HepG2 (cell line): ENCODE measurements around the gene HOXA1. TPM values are rescaled to one million over a fixed set of nuclear protein-coding genes. Genes with fewer than 3 reads are reported as not detected.

Experiments used
- ATAC-seq: fragments of 200-7000 bp; cut with Tn5 transposase; 3 replicates; pipeline ENCODE4 v1.9.1; 2020; ENCODE audit warnings: mild to moderate bottlenecking, moderate library complexity
- BruUV-seq: library from RNA; stranded (reverse); fragments of 400-500 nt; replicated peaks from 2 replicates; lab custom pipeline; 2021; lab: Mats Ljungman, UMichigan
- CTCF ChIA-PET: fragments of 300-600 bp; formaldehyde crosslinking; extraction: SDS; loops from one replicate; lab custom pipeline; 2021; ENCODE audit warnings: low total read pairs, inconsistent platforms, low intra/inter-chr PET ratio; lab: Yijun Ruan, JAX
- POLR2A ChIA-PET: fragments of 350-600 bp; sonication (Branson Sonifier 250); formaldehyde crosslinking; loops from one replicate; lab custom pipeline; 2020; ENCODE audit warnings: antibody characterized with exemption, inconsistent platforms; lab: Yijun Ruan, JAX
- DNase-seq: peaks from one replicate; pipeline ENCODE4 v3.0.0-alpha.2; 2015; ENCODE audit warnings: low spot score
- FAIRE-seq: peaks from 3 replicates; lab custom pipeline; 2011; peaks lifted over from hg19 to GRCh38; lab: Jason Lieb, UNC
- H2AFZ ChIP-seq: one replicate; pipeline ENCODE4 v1.6.1; 2011; ENCODE audit warnings: low read length, inconsistent platforms
- H3K27ac ChIP-seq: fragments of 300-600 bp; 3 replicates; pipeline ENCODE4 v1.8.0; 2011; ENCODE audit warnings: mixed run types, mild to moderate bottlenecking, mixed read lengths, low read length, inconsistent platforms; ENCODE audit not compliant: insufficient read depth; ENCODE audit errors: extremely low read length
- H3K27me3 ChIP-seq, 2 experiments: fragments of 200-600 bp in 1 of 2; 2 replicates in 1 of 2; 3 replicates in 1 of 2; pipeline versions ENCODE4 v1.6.0 to v1.8.0; 2011; ENCODE audit warnings: low read length in 2 of 2, mild to moderate bottlenecking in 2 of 2, moderate library complexity in 2 of 2, inconsistent platforms in 1 of 2; ENCODE audit not compliant: insufficient read depth in 2 of 2, control insufficient read depth in 1 of 2
- H3K36me3 ChIP-seq, 2 experiments: fragments of 200-600 bp in 1 of 2; replicated peaks in 1 of 2; 2 replicates in 1 of 2; 3 replicates in 1 of 2; pipeline versions ENCODE4 v1.5.1 to v1.8.0; 2011; ENCODE audit warnings: low read length in 2 of 2, inconsistent platforms in 1 of 2; ENCODE audit not compliant: insufficient read depth in 2 of 2, control insufficient read depth in 1 of 2
- H3K4me1 ChIP-seq: 2 replicates; pipeline ENCODE4 v1.5.1; 2012; ENCODE audit warnings: low read length, inconsistent platforms; ENCODE audit not compliant: insufficient read depth
- H3K4me2 ChIP-seq: 2 replicates; pipeline ENCODE4 v1.6.0; 2011; ENCODE audit warnings: low read depth, low read length, inconsistent platforms
- H3K4me3 ChIP-seq, 3 experiments: fragments of 200-600 bp in 1 of 3; sonication (generic), shearing (Covaris generic) in 1 of 3; replicated peaks in 1 of 3; 2 replicates each; pipeline ENCODE4 v1.5.1; 2011 to 2016; ENCODE audit warnings: low read length in 3 of 3, inconsistent platforms in 2 of 3, low read depth in 2 of 3, mild to moderate bottlenecking in 2 of 3, control low read depth in 1 of 3, mixed read lengths in 1 of 3; ENCODE audit not compliant: insufficient read depth in 1 of 3
- H3K79me2 ChIP-seq: one replicate; pipeline ENCODE4 v1.6.1; 2011; ENCODE audit warnings: low read length, inconsistent platforms; ENCODE audit not compliant: insufficient read depth
- H3K9ac ChIP-seq: 2 replicates; pipeline ENCODE4 v1.6.0; 2011; ENCODE audit warnings: mild to moderate bottlenecking, low read depth, low read length, inconsistent platforms; ENCODE audit not compliant: insufficient read depth
- H3K9me3 ChIP-seq: 2 replicates; pipeline ENCODE4 v1.5.1; 2012; ENCODE audit warnings: mild to moderate bottlenecking, low read length
- H4K20me1 ChIP-seq: 2 replicates; pipeline ENCODE4 v1.6.0; 2011; ENCODE audit warnings: inconsistent platforms, mild to moderate bottlenecking, low read length, moderate library complexity; ENCODE audit not compliant: insufficient read depth
- CCAR2 ChIP-seq: fragments of 200-400 bp; formaldehyde crosslinking; optimal IDR thresholded peaks from 2 replicates; pipeline ENCODE3; 2018; ENCODE audit warnings: low read depth, mild to moderate bottlenecking, low read length, moderate library complexity
- MIXL1 ChIP-seq: IDR thresholded peaks from 2 replicates; pipeline ENCODE4 v1.6.1; 2016
- MXD4 ChIP-seq: IDR thresholded peaks from 2 replicates; pipeline ENCODE4 v1.6.1; 2016; ENCODE audit warnings: mild to moderate bottlenecking, missing biosample characterization, missing genetic modification reagents
- REXO4 ChIP-seq: sonication (generic); formaldehyde crosslinking; IDR thresholded peaks from 2 replicates; pipeline ENCODE4 v1.8.0; 2022; ENCODE audit warnings: missing genetic modification reagents, mild to moderate bottlenecking, borderline replicate concordance
- SNAPC4 ChIP-seq: sonication (generic); formaldehyde crosslinking; IDR thresholded peaks from 2 replicates; pipeline ENCODE4 v1.4.0; 2020; ENCODE audit warnings: mild to moderate bottlenecking, missing genetic modification reagents
- TFAP4 ChIP-seq: sonication (generic); IDR thresholded peaks from 2 replicates; pipeline ENCODE4 v1.6.1; 2016; ENCODE audit warnings: low read depth, borderline replicate concordance
- ZNF451 ChIP-seq: sonication (generic); formaldehyde crosslinking; IDR thresholded peaks from 2 replicates; pipeline ENCODE4 v1.5.0; 2020; ENCODE audit warnings: mild to moderate bottlenecking, missing genetic modification reagents
- WGBS: methylation state at CpG from one replicate; pipeline ENCODE4 v1.1.6; 2017; ENCODE audit warnings: low lambda C conversion rate; 5-methylcytosine and 5-hydroxymethylcytosine counted together
- in situ Hi-C: cut with HindIII; loops from 2 replicates; pipeline ENCODE4 v1.10.0; 2017; ENCODE audit warnings: low pct_unique_long_range_greater_than_20kb; ENCODE audit not compliant: extremely low pct_ligation_motif_present
- intact Hi-C: fragments of 100-400 bp; cut with micrococcal nuclease; formaldehyde crosslinking; loops from one replicate; pipeline ENCODE4 v1.10.0; 2022; ENCODE audit not compliant: unreplicated experiment
- polyA plus RNA-seq, 8 experiments: library from polyadenylated mRNA; depleted of rRNA in 3 of 8; stranded (reverse) in 7 of 8; unstranded in 1 of 8; fragments of >200 nt; fragmentation: Illumina TruSeq in 4 of 8; extraction: Trizol in 4 of 8; gene quantifications; 2 replicates each; pipeline versions ENCODE4 v1.2.1 to v1.2.3, GENCODE V29; 2011 to 2016; ENCODE audit warnings: low read depth in 4 of 8, missing spikeins in 1 of 8, mixed read lengths in 1 of 8; ENCODE audit not compliant: insufficient read depth in 1 of 8
- total RNA-seq, 5 experiments: library from RNA; depleted of rRNA; stranded (reverse); fragments of >200 nt; fragmentation: Illumina TruSeq; extraction: Trizol; gene quantifications; 2 replicates each; pipeline ENCODE4 v1.2.3, GENCODE V29; 2016; ENCODE audit warnings: low read depth in 1 of 5

Gene HOXA1
- total and polyA plus RNA-seq, 2 of the 13 experiments (the other 11 are each of a cell fraction or from before 2014, with no cell fraction given): 0.18 to 0.20 TPM

DNA sequence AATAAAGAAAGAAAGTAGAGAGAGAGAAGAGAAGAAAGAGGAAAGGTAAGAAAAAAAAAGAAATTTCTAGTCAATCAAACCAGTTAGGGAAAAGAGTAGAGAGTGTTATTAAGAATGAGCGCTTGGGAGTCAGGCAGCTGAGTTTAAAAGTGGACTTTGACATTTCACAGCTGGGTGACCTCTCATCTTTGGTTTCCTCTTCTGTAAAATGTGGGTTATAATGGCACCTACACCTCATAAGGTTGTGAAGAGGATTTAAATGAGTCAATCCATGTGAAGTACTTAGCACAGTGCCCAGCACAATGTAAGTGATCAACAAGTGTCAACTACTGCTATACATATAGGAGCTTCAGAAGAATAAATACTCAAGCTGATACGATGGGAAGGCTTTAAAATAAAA, 12.2 kb downstream of the HOXA1 start:
- H3K9ac ChIP-seq: no peak overlapping the region
- no peaks in the 10 kb centered on the region for H4K20me1 ChIP-seq
- 56% methylated on average over 2 of the region's 2 CpGs for WGBS
- H3K27me3 ChIP-seq: no peaks in the 10 kb centered on the region
- ChIA-PET CTCF (no interaction called here), POLR2A (no interaction called here)
- H3K79me2 ChIP-seq: no peaks in the 10 kb centered on the region
- no peak overlapping the region for H2AFZ ChIP-seq
- H3K4me2 ChIP-seq: no peak overlapping the region
- H3K36me3 ChIP-seq: no peaks in the 10 kb centered on the region
- H3K9me3 ChIP-seq: no peaks in the 10 kb centered on the region
- TF ChIP-seq ZNF451 (CRISPR knock-in tag) (no peak), REXO4 (CRISPR knock-in tag) (no peak), CCAR2 (no peak), TFAP4 (0 out of 2 replicates have a peak, but pooled peaks have one; percentile 28), MXD4 (CRISPR knock-in tag) (no peak), SNAPC4 (CRISPR knock-in tag) (no peak), MIXL1 (CRISPR knock-in tag) (no peak)
- peaks cover 27% of the 10 kb centered on the region for H3K4me1 ChIP-seq
- in situ Hi-C loops (no loop called here), intact Hi-C loops (no loop called here)
- H3K27ac ChIP-seq: no peak overlapping the region
- FAIRE-seq: no peak
- no peak overlapping the region for H3K4me3 ChIP-seq
- no peak for DNase-seq
- no peak for ATAC-seq
- BruUV-seq: no TSS peak
